ENCODE results near the gene UGT2A1. TPM values are rescaled to one million over a fixed set of nuclear protein-coding genes. Genes with fewer than 3 reads are reported as not detected.
"Not testable (repeated sequence)": the region's sequence is repeated elsewhere in the genome, so short reads cannot be mapped to it uniquely, and the experiment has no call there.

The UGT2A1 gene
- total and polyA plus RNA-seq, 2 donors (not counting 1 experiment from before 2014, with no cell fraction given): not detected

GRCh38 chr4:69668680-69669079 lies 15.6 kb upstream of the UGT2A1 start:
- no peak overlapping the region for H3K4me3 ChIP-seq (replicated peaks in 1 of 4; ENCODE audit: control extremely low read depth in 1 of 4, insufficient read depth in 1 of 4, low read depth in 3 of 4, low read length in 4 of 4)
- DNase-seq (ENCODE audit: low read depth in 2 of 2): no peak
- no peak overlapping the region for H3K27ac ChIP-seq (ENCODE audit: insufficient read depth, low read length)
- no peaks in the 10 kb centered on the region for H4K20me1 ChIP-seq (ENCODE audit: control insufficient read depth, extremely low read depth, insufficient read depth, low read length)
- no peak overlapping the region for H2AFZ ChIP-seq (ENCODE audit: low read length)
- H3K79me2 ChIP-seq (ENCODE audit: control insufficient read depth, insufficient read depth, low read length): no peaks in the 10 kb centered on the region
- H3K4me1 ChIP-seq (ENCODE audit: control insufficient read depth, extremely low read depth, insufficient read depth, low read length): no peaks in the 10 kb centered on the region
- no peaks in the 10 kb centered on the region for H3K9me3 ChIP-seq (ENCODE audit: control insufficient read depth, insufficient read depth, low read depth, low read length)
- TF ChIP-seq CTCF (conservative IDR thresholded peaks at IDR 0.05 in 1 of 2, IDR thresholded peaks at IDR 0.05 in 1 of 2; ENCODE audit: low read depth in 1 of 2, low read length in 2 of 2) (no peak), EZH2 (IDR thresholded peaks at IDR 0.05; ENCODE audit: low read length, missing control alignments) (no peak)
- no peak overlapping the region for H3K9ac ChIP-seq (ENCODE audit: insufficient read depth, low read length)
- H3K27me3 ChIP-seq (ENCODE audit: control insufficient read depth, insufficient read depth, low read length): no peaks in the 10 kb centered on the region
- H3K36me3 ChIP-seq (ENCODE audit: control insufficient read depth, insufficient read depth, low read length): no peaks in the 10 kb centered on the region
- no peak overlapping the region for H3K4me2 ChIP-seq (ENCODE audit: extremely low read depth, insufficient read depth, low read length)

- not testable (repeated sequence) for H3K79me2 ChIP-seq (ENCODE audit: control insufficient read depth, insufficient read depth, low read length); H3K9ac ChIP-seq (ENCODE audit: insufficient read depth, low read length); H3K4me2 ChIP-seq (ENCODE audit: extremely low read depth, insufficient read depth, low read length); H3K4me1 ChIP-seq (ENCODE audit: control insufficient read depth, extremely low read depth, insufficient read depth, low read length); H3K27me3 ChIP-seq (ENCODE audit: control insufficient read depth, insufficient read depth, low read length); H3K36me3 ChIP-seq (ENCODE audit: control insufficient read depth, insufficient read depth, low read length); DNase-seq (ENCODE audit: low read depth in 2 of 2); H3K4me3 ChIP-seq (replicated peaks in 1 of 4; ENCODE audit: control extremely low read depth in 1 of 4, insufficient read depth in 1 of 4, low read depth in 3 of 4, low read length in 4 of 4); H3K27ac ChIP-seq (ENCODE audit: insufficient read depth, low read length); H2AFZ ChIP-seq (ENCODE audit: low read length); H4K20me1 ChIP-seq (ENCODE audit: control insufficient read depth, extremely low read depth, insufficient read depth, low read length); H3K9me3 ChIP-seq (ENCODE audit: control insufficient read depth, insufficient read depth, low read depth, low read length)
Measured at GRCh38 chr4:69664009-69664408, 11.0 kb upstream of the UGT2A1 start.

- H4K20me1 ChIP-seq (ENCODE audit: control insufficient read depth, extremely low read depth, insufficient read depth, low read length); H3K27ac ChIP-seq (ENCODE audit: insufficient read depth, low read length); H3K4me3 ChIP-seq (replicated peaks in 1 of 4; ENCODE audit: control extremely low read depth in 1 of 4, insufficient read depth in 1 of 4, low read depth in 3 of 4, low read length in 4 of 4); H3K4me2 ChIP-seq (ENCODE audit: extremely low read depth, insufficient read depth, low read length); DNase-seq (ENCODE audit: low read depth in 2 of 2); H2AFZ ChIP-seq (ENCODE audit: low read length); H3K4me1 ChIP-seq (ENCODE audit: control insufficient read depth, extremely low read depth, insufficient read depth, low read length); H3K9me3 ChIP-seq (ENCODE audit: control insufficient read depth, insufficient read depth, low read depth, low read length); H3K9ac ChIP-seq (ENCODE audit: insufficient read depth, low read length); H3K36me3 ChIP-seq (ENCODE audit: control insufficient read depth, insufficient read depth, low read length); H3K79me2 ChIP-seq (ENCODE audit: control insufficient read depth, insufficient read depth, low read length); H3K27me3 ChIP-seq (ENCODE audit: control insufficient read depth, insufficient read depth, low read length): not testable (repeated sequence)
Measured at GRCh38 chr4:69661130-69661803, 8.2 kb upstream of the UGT2A1 start.

GRCh38 chr4:69658133-69658532 lies 5.1 kb upstream of the UGT2A1 start:
- H3K9me3 ChIP-seq (ENCODE audit: control insufficient read depth, insufficient read depth, low read depth, low read length): no peaks in the 10 kb centered on the region
- no peaks in the 10 kb centered on the region for H3K27me3 ChIP-seq (ENCODE audit: control insufficient read depth, insufficient read depth, low read length)
- no peak overlapping the region for H2AFZ ChIP-seq (ENCODE audit: low read length)
- no peaks in the 10 kb centered on the region for H3K36me3 ChIP-seq (ENCODE audit: control insufficient read depth, insufficient read depth, low read length)
- TF ChIP-seq CTCF (conservative IDR thresholded peaks at IDR 0.05 in 1 of 2, IDR thresholded peaks at IDR 0.05 in 1 of 2; ENCODE audit: low read depth in 1 of 2, low read length in 2 of 2) (no peak), EZH2 (IDR thresholded peaks at IDR 0.05; ENCODE audit: low read length, missing control alignments) (no peak)
- no peak overlapping the region for H3K9ac ChIP-seq (ENCODE audit: insufficient read depth, low read length)
- DNase-seq (ENCODE audit: low read depth in 2 of 2): no peak
- H3K4me1 ChIP-seq (ENCODE audit: control insufficient read depth, extremely low read depth, insufficient read depth, low read length): no peaks in the 10 kb centered on the region
- H3K27ac ChIP-seq (ENCODE audit: insufficient read depth, low read length): no peak overlapping the region
- H3K4me3 ChIP-seq (replicated peaks in 1 of 4; ENCODE audit: control extremely low read depth in 1 of 4, insufficient read depth in 1 of 4, low read depth in 3 of 4, low read length in 4 of 4): no peak overlapping the region
- H3K4me2 ChIP-seq (ENCODE audit: extremely low read depth, insufficient read depth, low read length): no peak overlapping the region
- no peaks in the 10 kb centered on the region for H4K20me1 ChIP-seq (ENCODE audit: control insufficient read depth, extremely low read depth, insufficient read depth, low read length)
- no peaks in the 10 kb centered on the region for H3K79me2 ChIP-seq (ENCODE audit: control insufficient read depth, insufficient read depth, low read length)
